ENCODE results near the gene ACOXL.
"Not testable (repeated sequence)": the region's sequence is repeated elsewhere in the genome, so short reads cannot be mapped to it uniquely, and the experiment has no call there.

ACOXL gene

GRCh38 chr2:110853948-110854347 lies 121.6 kb downstream of the ACOXL start:
- H3K9me3 ChIP-seq (ENCODE audit: control insufficient read depth, insufficient read depth, low read depth, low read length) = no peaks in the 10 kb centered on the region
- H3K4me1 ChIP-seq (ENCODE audit: control insufficient read depth, insufficient read depth, low read length) = no peaks in the 10 kb centered on the region; the same call in 1 of the 2 replicates
- no peak overlapping the region for H3K27ac ChIP-seq (ENCODE audit: extremely low read depth, low read depth, low read length)
- TF ChIP-seq ZNF558 (tag by site-specific recombination; IDR thresholded peaks at IDR 0.05) (no peak), ZFHX2 (tag by site-specific recombination; conservative IDR thresholded peaks at IDR 0.05) (no peak), ZNF133 (tag by site-specific recombination; IDR thresholded peaks at IDR 0.05) (no peak), ZNF48 (tag by site-specific recombination; IDR thresholded peaks at IDR 0.05) (no peak), ZBTB17 (tag by site-specific recombination; IDR thresholded peaks at IDR 0.05) (no peak), ZNF677 (tag by site-specific recombination; IDR thresholded peaks at IDR 0.05) (no peak), ZNF148 (tag by site-specific recombination; IDR thresholded peaks at IDR 0.05; ENCODE audit: borderline replicate concordance) (no peak), ZNF571 (tag by site-specific recombination; IDR thresholded peaks at IDR 0.05) (no peak)
- ChIA-PET POLR2A (interaction anchor here (0.6 kb wide), 1 partner anchor 43 kb away, joined by 4 read pairs; no protein-coding TSS in a partner anchor), CTCF (interaction anchor here (0.5 to 1.6 kb wide), 12 partner anchors 9 to 820 kb away, joined by 3 to 15 read pairs (median 3); no protein-coding TSS in a partner anchor)
- H3K36me3 ChIP-seq (ENCODE audit: control insufficient read depth in 2 of 2, insufficient read depth in 1 of 2, low read length in 2 of 2) = no peaks in the 10 kb centered on the region
- no peak overlapping the region for H3K4me3 ChIP-seq (ENCODE audit: low read depth, low read length)

- Histone ChIP-seq H3K36me3 (ENCODE audit: control insufficient read depth in 2 of 2, insufficient read depth in 1 of 2, low read length in 2 of 2) (no peaks in the 10 kb centered on the region), H3K27ac (ENCODE audit: extremely low read depth, low read depth, low read length) (no peak overlapping the region), H3K4me1 (ENCODE audit: control insufficient read depth, insufficient read depth, low read length) (no peaks in the 10 kb centered on the region; the same call in 1 of the 2 replicates), H3K9me3 (ENCODE audit: control insufficient read depth, insufficient read depth, low read depth, low read length) (no peaks in the 10 kb centered on the region), H3K4me3 (ENCODE audit: low read depth, low read length) (no peak overlapping the region)
- TF ChIP-seq ZSCAN23 (tag by site-specific recombination; IDR thresholded peaks at IDR 0.05) = no peak
- TF ChIP-seq ZNF692 (tag by site-specific recombination; IDR thresholded peaks at IDR 0.05) = 0 out of 2 replicates have a peak, but pooled peaks have one; percentile 50
- no peak for TF ChIP-seq ZNF423 (tag by site-specific recombination; IDR thresholded peaks at IDR 0.05)
- TF ChIP-seq ZIC2 (tag by site-specific recombination; IDR thresholded peaks at IDR 0.05) = peak; percentile 56
- POLR2A ChIA-PET = interaction anchor here (0.6 kb wide), 1 partner anchor 43 kb away, joined by 4 read pairs; no protein-coding TSS in a partner anchor
- CTCF ChIA-PET = interaction anchor here (0.5 to 1.6 kb wide), 7 partner anchors 11 to 819 kb away, joined by 3 to 15 read pairs (median 3); no protein-coding TSS in a partner anchor
Measured at GRCh38 chr2:110854355-110855081, 122.1 kb downstream of the ACOXL start.

- H3K9me3 ChIP-seq (ENCODE audit: control insufficient read depth, insufficient read depth, low read depth, low read length); H3K4me1 ChIP-seq (ENCODE audit: control insufficient read depth, insufficient read depth, low read length); H3K4me3 ChIP-seq (ENCODE audit: low read depth, low read length); H3K27ac ChIP-seq (ENCODE audit: extremely low read depth, low read depth, low read length); POLR2A ChIA-PET; CTCF ChIA-PET; H3K36me3 ChIP-seq (ENCODE audit: control insufficient read depth in 2 of 2, insufficient read depth in 1 of 2, low read length in 2 of 2): not testable (repeated sequence)
Measured at GRCh38 chr2:110855841-110856240, 123.5 kb downstream of the ACOXL start.

GRCh38 chr2:110858135-110858725 lies 125.9 kb downstream of the ACOXL start:
- no peak overlapping the region for H3K4me3 ChIP-seq (ENCODE audit: low read depth, low read length)
- H3K36me3 ChIP-seq (ENCODE audit: control insufficient read depth in 2 of 2, insufficient read depth in 1 of 2, low read length in 2 of 2) = no peaks in the 10 kb centered on the region
- no peaks in the 10 kb centered on the region for H3K9me3 ChIP-seq (ENCODE audit: control insufficient read depth, insufficient read depth, low read depth, low read length)
- H3K27ac ChIP-seq (ENCODE audit: extremely low read depth, low read depth, low read length) = no peak overlapping the region
- CTCF ChIA-PET = no interaction called here
- H3K4me1 ChIP-seq (ENCODE audit: control insufficient read depth, insufficient read depth, low read length) = no peaks in the 10 kb centered on the region; the same call in 1 of the 2 replicates
- POLR2A ChIA-PET = no interaction called here
- TF ChIP-seq MZF1 (tag by site-specific recombination; IDR thresholded peaks at IDR 0.05; ENCODE audit: borderline replicate concordance) = no peak
- TF ChIP-seq ZNF707 (tag by site-specific recombination; IDR thresholded peaks at IDR 0.05) = no peak
- no peak for TF ChIP-seq ZNF2 (tag by site-specific recombination; IDR thresholded peaks at IDR 0.05)
- no peak for TF ChIP-seq ZNF26 (tag by site-specific recombination; IDR thresholded peaks at IDR 0.05)
- TF ChIP-seq CTCF (tag by site-specific recombination; IDR thresholded peaks at IDR 0.05) = no peak
- TF ChIP-seq HOXA7 (CRISPR knock-in tag; IDR thresholded peaks at IDR 0.05; ENCODE audit: borderline replicate concordance) = no peak
- TF ChIP-seq ZFP69B (tag by site-specific recombination; IDR thresholded peaks at IDR 0.05) = no peak

All from HEK293 (cell line).